ENCODE measurements around the gene PDZD4.

GRCh38 chrX:153853902-153854267 is 23.5 kb upstream of the PDZD4 start:
- TF ChIP-seq CTCF (IDR thresholded peaks at IDR 0.05) = no peak
- TF ChIP-seq POLR2AphosphoS5 (IDR thresholded peaks at IDR 0.05) = no peak
- no peak for TF ChIP-seq POLR2A (IDR thresholded peaks at IDR 0.05)
- no peak for TF ChIP-seq EP300 (IDR thresholded peaks at IDR 0.05)
